ENCODE measurements around the gene PRRT2. TPM values are rescaled to one million over a fixed set of nuclear protein-coding genes. Genes with fewer than 3 reads are reported as not detected.

Gene PRRT2
- total and polyA plus RNA-seq, 10 of the 15 experiments (the other 5 are each of a cell fraction or from before 2014, with no cell fraction given), result 0.08 to 0.49 (median 0.12) TPM; not detected in 4

GRCh38 chr16:29770250-29770929 is 41.6 kb upstream of the PRRT2 start:
- Histone ChIP-seq H3K4me1 (ENCODE audit: control insufficient read depth, insufficient read depth, low read length) (no peaks in the 10 kb centered on the region), H4K20me1 (ENCODE audit: control insufficient read depth, insufficient read depth) (no peaks in the 10 kb centered on the region), H3K9ac (ENCODE audit: control insufficient read depth, insufficient read depth, low read length) (no peak overlapping the region), H3K36me3 (ENCODE audit: control insufficient read depth in 2 of 2, insufficient read depth in 2 of 2, low read length in 1 of 2) (no peaks in the 10 kb centered on the region), H3K79me2 (ENCODE audit: control insufficient read depth, insufficient read depth, low read length) (no peaks in the 10 kb centered on the region), H2AFZ (ENCODE audit: control insufficient read depth, low read depth, low read length) (no peak overlapping the region), H3K27me3 (replicated peaks in 1 of 2; ENCODE audit: control insufficient read depth in 2 of 2, insufficient read depth in 2 of 2, low read length in 1 of 2) (no peaks in the 10 kb centered on the region), H3K4me2 (ENCODE audit: control insufficient read depth, insufficient read depth) (no peak overlapping the region), H3K4me3 (no peak overlapping the region), H3K9me3 (replicated peaks; ENCODE audit: control insufficient read depth, insufficient read depth, low read length) (no peaks in the 10 kb centered on the region), H3K27ac (ENCODE audit: control insufficient read depth, insufficient read depth) (no peak overlapping the region)
- BruUV-seq (replicated peaks), result no TSS peak
- ChIA-PET SMC1A (ENCODE audit: uncharacterized antibody, unreplicated experiment) (interaction anchor here (0.7 kb wide), 1 partner anchor 17 kb away, joined by 3 read pairs; no protein-coding TSS in a partner anchor), CTCF (interaction anchor here (1.1 to 1.7 kb wide), 2 partner anchors 14 to 16 kb away, joined by 7 to 8 read pairs; no protein-coding TSS in a partner anchor), RAD21 (ENCODE audit: unreplicated experiment) (no interaction called here), POLR2A (interaction anchor here (0.6 to 1.0 kb wide), 2 partner anchors 16 to 245 kb away, joined by 3 to 4 read pairs; no protein-coding TSS in a partner anchor)
- TF ChIP-seq FOXM1 (IDR thresholded peaks at IDR 0.05; ENCODE audit: low read depth, low read length) (no peak), HDAC6 (IDR thresholded peaks at IDR 0.05; ENCODE audit: unreplicated experiment) (no peak), POLR2A (IDR thresholded peaks at IDR 0.05; ENCODE audit: low read depth, low read length) (no peak), CREM (IDR thresholded peaks at IDR 0.05; ENCODE audit: low read depth) (no peak), GABPA (IDR thresholded peaks at IDR 0.05; ENCODE audit: low read depth) (no peak), PBX3 (IDR thresholded peaks at IDR 0.05; ENCODE audit: insufficient replicate concordance, low read depth, low read length) (no peak), SPI1 (IDR thresholded peaks at IDR 0.05; ENCODE audit: borderline replicate concordance, insufficient read depth, low read depth, low read length) (no peak), KLF5 (IDR thresholded peaks at IDR 0.05; ENCODE audit: partially characterized antibody) (no peak), NRF1 (conservative IDR thresholded peaks at IDR 0.05; ENCODE audit: low read depth, low read length) (no peak), BCL3 (IDR thresholded peaks at IDR 0.05; ENCODE audit: borderline replicate concordance, insufficient read depth, low read depth, low read length, poor library complexity, severe bottlenecking) (no peak), CTCF (IDR thresholded peaks at IDR 0.05 in 2 of 3, conservative IDR thresholded peaks at IDR 0.05 in 1 of 3; ENCODE audit: control insufficient read depth in 2 of 3, extremely low read depth in 1 of 3, insufficient read depth in 1 of 3, low read depth in 3 of 3, low read length in 3 of 3) (no peak), NFXL1 (IDR thresholded peaks at IDR 0.05; ENCODE audit: borderline replicate concordance) (no peak), TCF3 (IDR thresholded peaks at IDR 0.05; ENCODE audit: borderline replicate concordance, insufficient read depth, low read depth, low read length) (no peak), SIX5 (IDR thresholded peaks at IDR 0.05; ENCODE audit: low read depth, low read length, severe bottlenecking) (no peak), YY1 (IDR thresholded peaks at IDR 0.05; ENCODE audit: low read depth, low read length) (no peak)
- FAIRE-seq (no peak), DNase-seq (ENCODE audit: low read depth, low spot score) (no peak), ATAC-seq (no peak)
- in situ Hi-C loops (cut with MboI), result no loop called here
- intact Hi-C loops (cut with micrococcal nuclease; ENCODE audit: unreplicated experiment), result no loop called here
- 75% methylated on average over 7 of the region's 7 CpGs for WGBS (ENCODE audit: insufficient coverage, insufficient replicate concordance, low lambda C conversion rate, missing lambda C conversion rate)

Measured in GM12878 (cell line).